IMR-90 (cell line): Measurements from ENCODE around the gene UNC13B. TPM values are rescaled to one million over a fixed set of nuclear protein-coding genes. Genes with fewer than 3 reads are reported as not detected.

Source experiments
- ATAC-seq: fragments of 200-7000 bp; cut with Tn5 transposase; 2 replicates; pipeline ENCODE4 v1.9.1; 2020; ENCODE audit warnings: low read depth, mild to moderate bottlenecking, moderate library complexity
- BruUV-seq: library from RNA; stranded (reverse); fragments of 400-500 nt; replicated peaks from 2 replicates; lab custom pipeline; 2021; lab: Mats Ljungman, UMichigan
- CTCF ChIA-PET: fragments of 300-600 bp; formaldehyde crosslinking; extraction: SDS; loops from one replicate; lab custom pipeline; 2021; ENCODE audit warnings: antibody characterized with exemption; lab: Yijun Ruan, JAX
- POLR2A ChIA-PET: fragments of 300-600 bp; sonication (Branson Sonifier 250); formaldehyde crosslinking; loops from one replicate; lab custom pipeline; 2022; ENCODE audit warnings: antibody characterized with exemption; ENCODE audit not compliant: unreplicated experiment; lab: Charles Lee
- DNase-seq: peaks from one replicate; pipeline ENCODE4 v3.0.0; 2013
- H2AFZ ChIP-seq: replicated peaks from 2 replicates; pipeline ENCODE3; 2013; ENCODE audit warnings: low read length, mild to moderate bottlenecking; ENCODE audit not compliant: poor library complexity
- H2AK5ac ChIP-seq: 2 replicates; pipeline ENCODE4 v1.6.1; 2013; ENCODE audit warnings: low read depth, low read length, inconsistent platforms
- H2AK9ac ChIP-seq: replicated peaks from 2 replicates; pipeline ENCODE3; 2013; ENCODE audit warnings: mild to moderate bottlenecking, low read depth, low read length, moderate library complexity; ENCODE audit not compliant: poor library complexity
- H2BK120ac ChIP-seq: 2 replicates; pipeline ENCODE4 v1.6.1; 2013; ENCODE audit warnings: low read depth, low read length, inconsistent platforms
- H2BK15ac ChIP-seq: 3 replicates; pipeline ENCODE4 v1.6.1; 2013; ENCODE audit warnings: low read depth, low read length, inconsistent platforms
- H2BK20ac ChIP-seq: 2 replicates; pipeline ENCODE4 v1.6.1; 2013; ENCODE audit warnings: low read depth, mild to moderate bottlenecking, inconsistent platforms, low read length, moderate library complexity
- H2BK5ac ChIP-seq: 2 replicates; pipeline ENCODE4 v1.6.1; 2013; ENCODE audit warnings: mild to moderate bottlenecking, low read depth, low read length, inconsistent platforms; ENCODE audit not compliant: poor library complexity, severe bottlenecking
- H3K14ac ChIP-seq: replicated peaks from 2 replicates; pipeline ENCODE4 v1.6.1; 2013; ENCODE audit warnings: low read depth, low read length, inconsistent platforms
- H3K18ac ChIP-seq: 2 replicates; pipeline ENCODE4 v1.6.1; 2013; ENCODE audit warnings: low read depth, low read length, control low read depth
- H3K23ac ChIP-seq: 2 replicates; pipeline ENCODE4 v1.6.1; 2013; ENCODE audit warnings: low read depth, low read length, inconsistent platforms
- H3K27ac ChIP-seq: 2 replicates; pipeline ENCODE4 v1.5.1; 2013; ENCODE audit warnings: mild to moderate bottlenecking, control low read depth, low read length; ENCODE audit not compliant: insufficient read depth
- H3K27me3 ChIP-seq: 2 replicates; pipeline ENCODE4 v1.6.1; 2013; ENCODE audit warnings: low read length; ENCODE audit not compliant: control insufficient read depth, insufficient read depth
- H3K36me3 ChIP-seq: 2 replicates; pipeline ENCODE4 v1.6.1; 2013; ENCODE audit warnings: low read length, mixed read lengths; ENCODE audit not compliant: control insufficient read depth, insufficient read depth
- H3K4ac ChIP-seq: 2 replicates; pipeline ENCODE4 v1.6.1; 2013; ENCODE audit warnings: low read depth, low read length, inconsistent platforms
- H3K4me1 ChIP-seq: 2 replicates; pipeline ENCODE4 v1.6.1; 2013; ENCODE audit warnings: low read length, mixed read lengths; ENCODE audit not compliant: control insufficient read depth, insufficient read depth
- H3K4me2 ChIP-seq: 2 replicates; pipeline ENCODE4 v1.6.1; 2013; ENCODE audit warnings: low read depth, mild to moderate bottlenecking, control low read depth, low read length, moderate library complexity
- H3K4me3 ChIP-seq: 2 replicates; pipeline ENCODE4 v1.5.1; 2013; ENCODE audit warnings: low read depth, mild to moderate bottlenecking, control low read depth, low read length, moderate library complexity; ENCODE audit not compliant: insufficient read depth
- H3K56ac ChIP-seq: 2 replicates; pipeline ENCODE4 v1.6.1; 2013; ENCODE audit warnings: low read length, inconsistent platforms; ENCODE audit not compliant: insufficient read depth; ENCODE audit errors: extremely low read depth
- H3K79me1 ChIP-seq, 2 experiments: 2 replicates each; pipeline ENCODE4 v1.6.1; 2013; ENCODE audit warnings: low read length in 2 of 2, inconsistent platforms in 1 of 2, low read depth in 1 of 2
- H3K9ac ChIP-seq: 2 replicates; pipeline ENCODE4 v1.6.1; 2013; ENCODE audit warnings: low read depth, low read length, control low read depth
- H3K9me1 ChIP-seq: 2 replicates; pipeline ENCODE4 v1.6.1; 2013; ENCODE audit warnings: low read length, inconsistent platforms; ENCODE audit not compliant: insufficient read depth
- H3K9me3 ChIP-seq: 2 replicates; pipeline ENCODE4 v1.6.1; 2013; ENCODE audit warnings: low read length; ENCODE audit not compliant: control insufficient read depth, insufficient read depth
- H4K20me1 ChIP-seq: 2 replicates; pipeline ENCODE4 v1.6.1; 2013; ENCODE audit warnings: low read length, inconsistent platforms; ENCODE audit not compliant: insufficient read depth
- H4K5ac ChIP-seq: 2 replicates; pipeline ENCODE4 v1.6.1; 2013; ENCODE audit warnings: mild to moderate bottlenecking, low read depth, low read length, control low read depth
- H4K8ac ChIP-seq, 2 experiments: 2 replicates each; pipeline ENCODE4 v1.6.1; 2013; ENCODE audit warnings: low read depth in 2 of 2, low read length in 2 of 2, control low read depth in 1 of 2, inconsistent platforms in 1 of 2
- H4K91ac ChIP-seq: 2 replicates; pipeline ENCODE4 v1.6.1; 2013; ENCODE audit warnings: low read depth, low read length, inconsistent platforms; ENCODE audit not compliant: insufficient read depth
- BHLHE40 ChIP-seq: fragments of 150-350 bp; IDR thresholded peaks from 2 replicates; pipeline ENCODE4 v1.6.1; 2016; ENCODE audit warnings: mild to moderate bottlenecking, low read depth, low read length
- MAFK ChIP-seq: IDR thresholded peaks from 2 replicates; pipeline ENCODE4 v1.6.1; 2012; ENCODE audit warnings: low read depth, low read length, improper control_type of control experiment
- MAZ ChIP-seq: IDR thresholded peaks from 2 replicates; pipeline ENCODE4 v1.6.1; 2012; ENCODE audit warnings: low read depth, mild to moderate bottlenecking, low read length, improper control_type of control experiment, moderate library complexity, borderline replicate concordance
- MXI1 ChIP-seq: IDR thresholded peaks from 2 replicates; pipeline ENCODE4 v1.6.1; 2012; ENCODE audit warnings: low read depth, mild to moderate bottlenecking, low read length, moderate library complexity, borderline replicate concordance
- RAD21 ChIP-seq: IDR thresholded peaks from 2 replicates; pipeline ENCODE4 v1.6.1; 2012; ENCODE audit warnings: low read length, improper control_type of control experiment
- RCOR1 ChIP-seq: IDR thresholded peaks from 2 replicates; pipeline ENCODE4 v1.6.1; 2012; ENCODE audit warnings: mild to moderate bottlenecking, low read length, improper control_type of control experiment; ENCODE audit not compliant: insufficient replicate concordance
- SMC3 ChIP-seq: fragments of 150-350 bp; IDR thresholded peaks from 2 replicates; pipeline ENCODE4 v1.6.1; 2016; ENCODE audit warnings: low read depth, mild to moderate bottlenecking, antibody characterized with exemption, low read length, moderate library complexity
- WGBS, 2 experiments: methylation state at CpG; one replicate each; pipeline versions ENCODE4 v1.1.5 to v1.1.7; 2013; ENCODE audit warnings: missing lambda C conversion rate in 2 of 2; ENCODE audit not compliant: insufficient read length in 1 of 2; ENCODE audit errors: extremely low coverage in 2 of 2; 5-methylcytosine and 5-hydroxymethylcytosine counted together
- dilution Hi-C: fragments of 300-500 bp; cut with HindIII; formaldehyde crosslinking; loops from one replicate; pipeline ENCODE4 v1.14.3; 2018; ENCODE audit warnings: low sequenced_read_pairs; ENCODE audit not compliant: unreplicated experiment
- in situ Hi-C: fragments of 300-500 bp; cut with MboI; formaldehyde crosslinking; loops from 3 replicates; pipeline ENCODE4 v1.14.3; 2019; ENCODE audit warnings: low sequenced_read_pairs, inconsistent platforms, mixed read lengths
- intact Hi-C: fragments of 100-400 bp; cut with micrococcal nuclease; formaldehyde crosslinking; loops from 2 replicates; pipeline ENCODE4 v1.10.0; 2022
- polyA plus RNA-seq, 3 experiments: library from polyadenylated mRNA; depleted of rRNA; stranded (reverse); fragments of >200 nt; gene quantifications; 2 replicates each; pipeline ENCODE4 v1.2.3, GENCODE V29; 2012; ENCODE audit warnings: low replicate concordance in 1 of 3
- total RNA-seq: library from RNA; depleted of rRNA; stranded (reverse); fragments of >200 nt; gene quantifications from 2 replicates; pipeline ENCODE4 v1.2.3, GENCODE V29; 2012
- TF ChIP-seq, protein P1 (sequence below): fragments of 150-350 bp; IDR thresholded peaks from 2 replicates; pipeline ENCODE4 v1.6.1; 2017; ENCODE audit warnings: mild to moderate bottlenecking, antibody characterized with exemption, low read length, low read depth

UNC13B gene
- total and polyA plus RNA-seq, 2 of the 4 experiments (the other 2 are of a cell fraction) = 7.5 to 14.3 TPM

GRCh38 chr9:35415402-35416097 is 253.7 kb downstream of the UNC13B start:
- WGBS, 2 experiments = 54% methylated on average over 2 of the region's 6 CpGs; no CpG with 5 or more reads in 1 of the 2 experiments
- Histone ChIP-seq H3K18ac (no peak overlapping the region), H3K23ac (no peak overlapping the region), H2AK5ac (no peak overlapping the region), H4K5ac (no peak overlapping the region), H3K56ac (no peak overlapping the region), H3K27ac (no peak overlapping the region), H4K91ac (no peak overlapping the region), H3K9me1 (no peaks in the 10 kb centered on the region), H3K4ac (no peak overlapping the region), H3K27me3 (no peaks in the 10 kb centered on the region; the same call in 1 of the 2 replicates), H3K9me3 (no peaks in the 10 kb centered on the region), H3K79me1 (no peaks in the 10 kb centered on the region), H4K20me1 (no peaks in the 10 kb centered on the region), H2BK20ac (no peak overlapping the region), H4K8ac (no peak overlapping the region), H3K4me3 (no peak overlapping the region), H2BK15ac (no peak overlapping the region), H2AK9ac (no peak overlapping the region), H3K14ac (no peak overlapping the region), H2BK120ac (no peak overlapping the region), H2AFZ (no peak overlapping the region), H3K4me1 (no peaks in the 10 kb centered on the region), H3K4me2 (no peak overlapping the region), H3K9ac (no peak overlapping the region), H2BK5ac (no peak overlapping the region), H3K36me3 (no peaks in the 10 kb centered on the region)
- no TSS peak for BruUV-seq
- ATAC-seq (no peak), DNase-seq (no peak)
- dilution Hi-C loops = no loop called here
- intact Hi-C loops = no loop called here
- ChIA-PET POLR2A (no interaction called here), CTCF (interaction anchor here (0.7 to 1.6 kb wide), 3 partner anchors 8 to 156 kb away, joined by 3 to 4 read pairs (median 3); no protein-coding TSS in a partner anchor)
- TF ChIP-seq BHLHE40 (no peak), RAD21 (no peak), MXI1 (no peak), MAZ (no peak), RCOR1 (no peak), MAFK (no peak), SMC3 (no peak)
- TF ChIP-seq, protein P1, sequence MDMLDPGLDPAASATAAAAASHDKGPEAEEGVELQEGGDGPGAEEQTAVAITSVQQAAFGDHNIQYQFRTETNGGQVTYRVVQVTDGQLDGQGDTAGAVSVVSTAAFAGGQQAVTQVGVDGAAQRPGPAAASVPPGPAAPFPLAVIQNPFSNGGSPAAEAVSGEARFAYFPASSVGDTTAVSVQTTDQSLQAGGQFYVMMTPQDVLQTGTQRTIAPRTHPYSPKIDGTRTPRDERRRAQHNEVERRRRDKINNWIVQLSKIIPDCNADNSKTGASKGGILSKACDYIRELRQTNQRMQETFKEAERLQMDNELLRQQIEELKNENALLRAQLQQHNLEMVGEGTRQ = no peak
- in situ Hi-C loops = no loop called here
